Brain microvascular endothelial cell (primary cell): Measurements from ENCODE around the gene MAGED1.
A peak's percentile ranks its signal among the peaks of the same experiment; 100 is the strongest.
"Not testable (repeated sequence)": the region's sequence is repeated elsewhere in the genome, so short reads cannot be mapped to it uniquely, and the experiment has no call there.

Source experiments
- DNase-seq: peaks from one replicate; pipeline ENCODE4 v3.0.0-alpha.2; 2020
- H3K27ac ChIP-seq: fragments of 250-450 bp; sonication (Bioruptor Pico); 2 replicates; pipeline ENCODE4 v1.5.1; 2020; ENCODE audit warnings: mild to moderate bottlenecking, moderate library complexity
- H3K27me3 ChIP-seq: fragments of 250-450 bp; sonication (Bioruptor Pico); replicated peaks from 2 replicates; pipeline ENCODE4 v1.5.1; 2020; ENCODE audit warnings: mild to moderate bottlenecking
- H3K36me3 ChIP-seq: fragments of 250-450 bp; sonication (Bioruptor Pico); replicated peaks from 2 replicates; pipeline ENCODE4 v1.5.1; 2020; ENCODE audit warnings: mild to moderate bottlenecking
- H3K4me3 ChIP-seq: 2 replicates; pipeline ENCODE4 v1.5.1; 2011; ENCODE audit warnings: low read depth, mild to moderate bottlenecking, control low read depth, low read length, moderate library complexity
- in situ Hi-C: cut with HindIII; loops from 2 replicates; pipeline ENCODE4 v1.10.0; 2017; ENCODE audit warnings: low sequenced_read_pairs, low pct_ligation_motif_present
- TF ChIP-seq, protein P1 (sequence below): IDR thresholded peaks from 2 replicates; pipeline ENCODE4 v1.5.1; 2011; ENCODE audit warnings: low read depth, mild to moderate bottlenecking, moderate library complexity, low read length, control low read depth, inconsistent platforms; ENCODE audit errors: missing control alignments

MAGED1 gene

DNA sequence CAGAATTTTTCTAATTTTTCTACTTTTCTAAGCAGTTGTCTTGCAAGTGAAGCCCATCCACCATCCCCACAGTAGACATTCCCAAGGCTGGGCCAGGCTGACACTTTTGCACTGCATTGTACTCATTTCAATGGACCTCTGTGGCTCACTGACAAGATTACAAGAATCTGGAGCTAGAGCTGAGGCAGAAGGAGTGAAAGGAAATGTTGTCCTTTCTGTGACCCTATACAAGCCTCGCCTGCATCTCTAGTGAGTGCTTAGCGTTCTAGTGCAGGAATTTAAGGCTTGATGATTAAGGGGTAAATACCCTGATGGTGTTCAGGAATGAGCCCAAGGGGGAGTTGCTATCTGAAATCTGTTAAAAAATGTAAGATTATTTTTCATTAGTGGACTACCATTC lies 6.3 kb downstream of the MAGED1 start:
- Histone ChIP-seq H3K4me3 (no peak overlapping the region), H3K27ac (no peak overlapping the region), H3K36me3 (peaks cover 57% of the 10 kb centered on the region), H3K27me3 (no peaks in the 10 kb centered on the region)
- DNase-seq: peak; percentile 53
- in situ Hi-C loops: no loop called here
- TF ChIP-seq, protein P1, sequence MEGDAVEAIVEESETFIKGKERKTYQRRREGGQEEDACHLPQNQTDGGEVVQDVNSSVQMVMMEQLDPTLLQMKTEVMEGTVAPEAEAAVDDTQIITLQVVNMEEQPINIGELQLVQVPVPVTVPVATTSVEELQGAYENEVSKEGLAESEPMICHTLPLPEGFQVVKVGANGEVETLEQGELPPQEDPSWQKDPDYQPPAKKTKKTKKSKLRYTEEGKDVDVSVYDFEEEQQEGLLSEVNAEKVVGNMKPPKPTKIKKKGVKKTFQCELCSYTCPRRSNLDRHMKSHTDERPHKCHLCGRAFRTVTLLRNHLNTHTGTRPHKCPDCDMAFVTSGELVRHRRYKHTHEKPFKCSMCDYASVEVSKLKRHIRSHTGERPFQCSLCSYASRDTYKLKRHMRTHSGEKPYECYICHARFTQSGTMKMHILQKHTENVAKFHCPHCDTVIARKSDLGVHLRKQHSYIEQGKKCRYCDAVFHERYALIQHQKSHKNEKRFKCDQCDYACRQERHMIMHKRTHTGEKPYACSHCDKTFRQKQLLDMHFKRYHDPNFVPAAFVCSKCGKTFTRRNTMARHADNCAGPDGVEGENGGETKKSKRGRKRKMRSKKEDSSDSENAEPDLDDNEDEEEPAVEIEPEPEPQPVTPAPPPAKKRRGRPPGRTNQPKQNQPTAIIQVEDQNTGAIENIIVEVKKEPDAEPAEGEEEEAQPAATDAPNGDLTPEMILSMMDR: no peak

DNA sequence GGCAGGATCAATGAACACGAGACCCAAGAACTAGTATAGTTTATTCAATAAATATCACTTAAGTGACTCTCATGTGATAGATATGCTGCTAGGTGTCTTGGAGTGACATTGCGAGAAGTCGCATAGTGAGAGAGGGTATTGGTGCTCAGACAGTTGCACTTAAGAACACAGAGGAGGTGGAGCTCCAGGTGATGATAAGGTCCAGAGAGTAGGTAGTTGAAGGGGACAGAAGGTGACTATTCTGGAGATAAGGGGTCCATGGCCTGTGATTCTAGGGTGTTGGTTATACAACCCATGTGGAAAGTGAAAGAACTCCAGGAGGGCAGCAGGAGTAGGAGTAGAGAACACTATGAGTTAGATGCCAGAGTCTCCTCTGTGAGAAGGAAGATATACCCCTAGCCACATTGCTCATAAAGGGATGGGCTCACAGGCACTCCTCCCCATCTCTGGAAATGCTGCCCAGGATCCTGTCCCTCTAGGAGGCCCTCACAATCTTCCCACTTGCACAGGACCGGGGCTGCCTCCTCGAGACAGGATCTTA lies 9.2 kb downstream of the MAGED1 start:
- Histone ChIP-seq H3K4me3 (no peak overlapping the region), H3K27me3 (no peaks in the 10 kb centered on the region)
- in situ Hi-C loops: no loop called here

DNA sequence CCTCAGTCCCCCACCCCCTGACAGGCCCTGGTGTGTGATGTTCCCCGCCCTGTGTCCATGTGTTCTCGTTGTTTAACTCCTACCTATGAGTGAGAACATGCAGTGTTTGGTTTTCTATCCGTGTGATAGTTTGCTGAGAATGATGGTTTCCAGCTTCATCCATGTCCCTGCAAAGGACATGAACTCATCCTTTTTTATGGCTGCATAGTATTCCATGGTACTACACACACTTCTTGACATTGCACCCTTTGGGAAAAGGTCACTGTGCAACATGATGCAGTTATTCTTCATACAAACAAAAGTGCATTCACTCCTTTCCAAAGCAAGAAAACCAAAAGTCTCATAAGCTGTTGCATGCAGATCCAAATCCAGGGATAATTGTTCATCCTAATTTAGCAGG lies 11.7 kb downstream of the MAGED1 start:
- H3K27me3 ChIP-seq, in situ Hi-C loops, DNase-seq, H3K4me3 ChIP-seq, H3K27ac ChIP-seq: not testable (repeated sequence)
- H3K36me3 ChIP-seq: peaks cover 21% of the 10 kb centered on the region

More for the DNA sequence above, 9.2 kb downstream of the MAGED1 start:
- TF ChIP-seq, protein P1: no peak
- Histone ChIP-seq H3K36me3 (peaks cover 40% of the 10 kb centered on the region), H3K27ac (no peak overlapping the region)
- DNase-seq: no peak

DNA sequence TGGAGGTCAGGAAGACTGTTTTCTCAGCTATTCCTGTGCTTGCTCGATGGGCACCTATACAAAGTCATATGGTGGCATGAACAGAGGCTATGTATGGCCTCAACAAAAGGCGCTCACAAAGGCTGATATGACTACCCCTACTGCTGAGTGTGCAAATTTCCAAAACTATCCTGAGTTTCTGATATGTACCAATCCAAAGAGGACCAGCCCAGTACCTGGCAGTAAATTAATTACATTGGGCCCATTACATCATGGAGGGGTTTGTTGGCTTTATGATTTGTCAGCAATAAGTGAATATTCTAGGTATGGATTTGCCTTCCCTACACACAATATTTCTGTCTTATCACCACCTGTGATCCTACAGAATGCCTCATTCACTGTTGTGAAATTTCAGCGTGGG lies 12.3 kb downstream of the MAGED1 start:
- TF ChIP-seq, protein P1: no peak
- Histone ChIP-seq H3K27ac (no peak overlapping the region), H3K27me3 (no peaks in the 10 kb centered on the region), H3K4me3 (no peak overlapping the region), H3K36me3 (peaks cover 19% of the 10 kb centered on the region)
- in situ Hi-C loops: no loop called here
- no peak for DNase-seq

DNA sequence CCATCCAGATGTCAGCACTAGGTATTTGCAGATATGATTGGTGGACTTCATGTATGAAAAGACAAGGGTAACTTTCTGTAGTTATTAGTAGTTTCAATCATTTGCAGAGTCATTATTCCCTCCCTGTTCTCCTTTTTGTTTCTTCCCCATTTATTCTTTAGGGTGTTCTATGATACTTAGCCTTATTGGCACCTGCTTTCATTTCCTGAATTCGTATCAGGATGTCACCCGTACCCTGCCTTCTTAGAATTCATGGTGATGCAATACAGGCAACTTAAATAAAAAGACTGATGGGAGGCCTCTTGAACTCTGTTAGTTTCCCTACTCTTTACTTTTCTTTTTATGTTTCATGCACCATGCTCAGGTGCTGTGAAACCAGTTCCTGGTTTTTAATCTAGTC lies 24.2 kb downstream of the MAGED1 start:
- DNase-seq: no peak
- TF ChIP-seq, protein P1: no peak
- Histone ChIP-seq H3K27ac (no peak overlapping the region), H3K36me3 (no peaks in the 10 kb centered on the region), H3K27me3 (no peaks in the 10 kb centered on the region), H3K4me3 (no peak overlapping the region)
- in situ Hi-C loops: no loop called here

DNA sequence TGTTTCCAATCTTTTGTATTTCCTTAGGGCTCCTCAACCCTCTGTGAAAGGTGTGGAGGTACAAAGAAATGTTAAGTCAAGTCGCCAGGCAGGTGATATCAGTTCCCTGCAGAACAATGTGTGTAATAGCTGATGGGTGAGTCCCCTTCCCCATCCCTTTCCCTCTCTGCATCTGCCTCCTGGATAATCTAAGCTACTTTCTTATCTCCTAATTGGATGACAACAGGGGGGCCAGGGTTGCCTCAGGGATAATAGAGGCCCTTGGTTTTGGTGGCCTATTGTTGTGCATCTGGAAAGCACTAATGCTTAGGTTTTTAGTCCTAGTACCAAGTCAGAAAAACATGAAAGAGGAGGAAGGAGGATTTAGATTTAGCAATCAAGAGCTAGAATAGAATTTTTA lies 29.1 kb downstream of the MAGED1 start:
- no peak overlapping the region for H3K4me3 ChIP-seq
- in situ Hi-C loops: no loop called here
- H3K27ac ChIP-seq: no peak overlapping the region
- no peaks in the 10 kb centered on the region for H3K27me3 ChIP-seq
- TF ChIP-seq, protein P1: no peak
- no peak for DNase-seq
- no peaks in the 10 kb centered on the region for H3K36me3 ChIP-seq
